Measurements from ENCODE around the gene TMEM222.

GRCh38 chr1:27353629-27354028, 31.7 kb downstream of the TMEM222 start:
- TF ChIP-seq CTCF (conservative IDR thresholded peaks at IDR 0.05; ENCODE audit: low read depth, low read length) (no peak), MXI1 (IDR thresholded peaks at IDR 0.05; ENCODE audit: borderline replicate concordance, low read depth, low read length) (no peak), RAD21 (IDR thresholded peaks at IDR 0.05; ENCODE audit: low read length) (no peak), USF2 (IDR thresholded peaks at IDR 0.05; ENCODE audit: low read depth, low read length) (no peak), POLR2A (IDR thresholded peaks at IDR 0.05; ENCODE audit: low read depth, low read length) (no peak), CEBPB (IDR thresholded peaks at IDR 0.05; ENCODE audit: low read depth, low read length) (no peak)

Data from IMR-90 (cell line).